ENCODE results near the gene NFIL3. TPM values are rescaled to one million over a fixed set of nuclear protein-coding genes. Genes with fewer than 3 reads are reported as not detected.

The NFIL3 gene
- total RNA-seq, 5 donors from 2014 or later (not counting 1 experiment from before 2014, with no cell fraction given) = 3.1 to 18.3 (median 3.9) TPM

DNA sequence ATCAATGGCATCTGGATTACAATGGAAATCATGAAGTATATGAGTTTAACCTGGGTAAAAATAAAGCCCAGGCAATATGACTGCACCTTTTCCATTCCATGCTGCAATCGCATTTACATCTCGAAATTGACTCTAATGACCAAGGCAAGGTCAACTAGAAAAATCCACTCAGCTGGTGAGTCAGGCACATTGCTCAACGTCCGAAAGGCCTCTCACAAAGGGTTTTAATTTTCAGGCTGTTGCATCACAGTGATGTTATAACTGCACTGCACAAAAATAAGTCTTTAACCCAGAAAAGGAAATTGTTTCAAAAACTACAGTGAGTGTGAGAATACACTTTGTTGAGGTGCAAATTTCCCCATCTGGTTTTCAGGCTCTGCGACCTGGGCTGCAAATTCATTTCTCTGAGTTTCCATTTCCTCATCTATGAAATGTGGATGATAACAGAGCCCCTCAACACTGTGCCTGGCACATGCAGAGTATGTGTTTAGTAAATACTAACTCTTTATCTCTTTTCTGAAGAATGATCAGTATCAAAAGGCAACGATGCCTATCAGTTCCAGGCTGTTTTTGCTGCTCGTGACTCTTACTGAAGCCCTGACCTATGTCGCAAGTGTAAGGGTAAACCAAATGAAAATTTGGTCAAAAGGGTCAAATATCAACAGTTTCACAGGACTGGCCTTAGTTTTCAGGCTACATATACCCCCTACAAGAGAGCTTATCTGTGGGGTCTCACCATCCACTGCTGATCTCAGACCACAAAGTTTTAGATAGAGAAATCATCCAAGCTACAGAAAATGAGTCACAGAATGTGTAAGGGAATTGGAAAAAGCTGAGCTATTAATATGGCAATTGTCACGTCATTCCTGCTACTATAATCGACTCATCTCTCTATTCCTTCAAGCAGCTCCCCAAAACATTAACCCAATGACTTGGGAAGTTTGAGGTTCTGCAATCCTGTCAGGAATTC is 4.1 kb downstream of the NFIL3 start:
- Histone ChIP-seq H3K4me3 (ENCODE audit: control insufficient read depth in 1 of 2, extremely low read depth in 1 of 2, low read length in 1 of 2) (no peak overlapping the region), H3K9me3 (no peaks in the 10 kb centered on the region), H3K4me1 (ENCODE audit: control insufficient read depth in 1 of 2, extremely low read depth in 1 of 2, insufficient read depth in 2 of 2, low read length in 2 of 2) (peaks cover 9 to 29% of the 10 kb centered on the region in 2 experiments), H3K27me3 (replicated peaks in 1 of 2; ENCODE audit: control insufficient read depth in 2 of 2, extremely low read depth in 1 of 2, insufficient read depth in 2 of 2, low read length in 1 of 2) (peaks cover 3 to 21% of the 10 kb centered on the region in 2 experiments), H3K36me3 (ENCODE audit: control insufficient read depth in 2 of 2, extremely low read depth in 1 of 2, insufficient read depth in 1 of 2, low read length in 1 of 2) (no peaks in the 10 kb centered on the region), H3K27ac (ENCODE audit: low read length) (no peak overlapping the region)
- POLR2A ChIA-PET = no interaction called here
- Mint-ChIP-seq H3K27ac (no peak overlapping the region), H3K9me3 (no peaks in the 10 kb centered on the region), H3K27me3 (peaks cover 23 to 52% of the 10 kb centered on the region in 2 donors), H3K4me3 (no peak overlapping the region), H3K4me1 (peaks cover 25 to 39% (median 29%) of the 10 kb centered on the region in 3 donors), H3K36me3 (no peaks in the 10 kb centered on the region)
- CTCF ChIA-PET = no interaction called here
- peak in 1 of 35 experiments; percentile 42 for DNase-seq
- no peak for ATAC-seq (replicated peaks in 1 of 4)
- WGBS (ENCODE audit: insufficient coverage) = 60% methylated on average over 1 of the region's 10 CpGs

DNA sequence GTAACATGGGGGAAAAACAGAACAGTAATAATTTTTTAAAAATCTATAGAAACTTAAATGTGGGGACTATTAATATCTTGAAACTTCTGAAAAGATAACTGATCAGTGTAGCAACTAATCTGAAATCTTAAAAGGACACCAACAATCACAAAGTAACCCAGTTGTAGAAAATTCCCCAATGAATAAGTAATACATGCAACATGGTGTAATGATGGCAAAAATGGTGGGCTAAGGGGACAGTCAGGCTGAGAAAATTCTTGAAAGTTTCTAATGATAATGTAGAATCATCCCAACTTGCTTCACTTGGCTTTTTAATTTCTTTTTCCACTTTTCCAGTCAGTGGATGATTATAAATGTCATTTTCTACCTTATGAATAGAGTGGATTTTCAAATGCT is 5.4 kb downstream of the NFIL3 start:
- Mint-ChIP-seq H3K4me1 (peaks cover 23 to 37% (median 26%) of the 10 kb centered on the region in 3 donors), H3K9me3 (no peaks in the 10 kb centered on the region), H3K27ac (no peak overlapping the region), H3K4me3 (no peak overlapping the region), H3K27me3 (peaks cover 23 to 52% of the 10 kb centered on the region in 2 donors), H3K36me3 (no peaks in the 10 kb centered on the region)
- ATAC-seq (replicated peaks in 1 of 4) (no peak), DNase-seq (no peak)
- H3K27ac ChIP-seq (ENCODE audit: low read length) = no peak overlapping the region
- peaks cover 9 to 24% of the 10 kb centered on the region in 2 experiments for H3K4me1 ChIP-seq (ENCODE audit: control insufficient read depth in 1 of 2, extremely low read depth in 1 of 2, insufficient read depth in 2 of 2, low read length in 2 of 2)
- CTCF ChIA-PET = no interaction called here
- POLR2A ChIA-PET = no interaction called here
- H3K27me3 ChIP-seq (replicated peaks in 1 of 2; ENCODE audit: control insufficient read depth in 2 of 2, extremely low read depth in 1 of 2, insufficient read depth in 2 of 2, low read length in 1 of 2) = peaks cover 3 to 19% of the 10 kb centered on the region in 2 experiments
- H3K36me3 ChIP-seq (ENCODE audit: control insufficient read depth in 2 of 2, extremely low read depth in 1 of 2, insufficient read depth in 1 of 2, low read length in 1 of 2) = no peaks in the 10 kb centered on the region
- H3K4me3 ChIP-seq (ENCODE audit: control insufficient read depth in 1 of 2, extremely low read depth in 1 of 2, low read length in 1 of 2) = no peak overlapping the region
- H3K9me3 ChIP-seq = no peaks in the 10 kb centered on the region

DNA sequence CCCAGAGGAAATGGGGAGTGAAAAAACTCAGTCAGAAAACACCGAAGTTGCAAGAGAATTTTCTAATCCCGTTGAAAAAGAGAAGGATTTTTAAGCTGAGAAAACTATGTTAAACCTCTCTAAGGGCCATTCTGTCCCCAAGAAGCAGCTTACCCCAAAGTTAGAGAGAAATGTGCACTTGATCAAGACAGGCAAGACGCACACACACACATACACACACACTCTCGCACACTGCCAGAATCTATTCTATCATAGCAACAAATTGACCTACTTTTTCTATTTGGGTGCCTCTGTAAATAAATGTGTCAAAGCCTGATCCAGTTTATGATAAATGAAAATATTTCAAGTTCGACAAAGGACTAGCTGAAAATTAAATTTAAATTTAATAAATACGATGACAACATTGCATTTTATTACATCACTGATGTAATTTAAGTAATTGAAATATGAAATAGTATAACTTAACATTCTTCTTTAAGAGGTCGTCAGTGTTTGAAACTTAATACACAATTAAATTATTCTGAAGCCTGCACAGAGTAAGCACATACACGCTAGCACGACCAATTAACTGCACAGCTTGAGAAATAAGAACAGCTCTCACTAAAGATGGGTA is 5.9 kb downstream of the NFIL3 start:
- CTCF ChIA-PET = no interaction called here
- Mint-ChIP-seq H3K9me3 (no peaks in the 10 kb centered on the region), H3K27me3 (peaks cover 23 to 47% of the 10 kb centered on the region in 2 donors), H3K27ac (no peak overlapping the region), H3K4me3 (no peak overlapping the region), H3K4me1 (peaks cover 18 to 32% (median 21%) of the 10 kb centered on the region in 3 donors), H3K36me3 (no peaks in the 10 kb centered on the region)
- H3K4me1 ChIP-seq (ENCODE audit: control insufficient read depth in 1 of 2, extremely low read depth in 1 of 2, insufficient read depth in 2 of 2, low read length in 2 of 2) = peaks cover 4 to 19% of the 10 kb centered on the region in 2 experiments
- POLR2A ChIA-PET = no interaction called here
- WGBS (ENCODE audit: insufficient coverage) = 60% methylated on average over 1 of the region's 9 CpGs
- H3K4me3 ChIP-seq (ENCODE audit: control insufficient read depth in 1 of 2, extremely low read depth in 1 of 2, low read length in 1 of 2) = no peak overlapping the region
- DNase-seq (no peak), ATAC-seq (replicated peaks in 1 of 4) (no peak)
- H3K27me3 ChIP-seq (replicated peaks in 1 of 2; ENCODE audit: control insufficient read depth in 2 of 2, extremely low read depth in 1 of 2, insufficient read depth in 2 of 2, low read length in 1 of 2) = peaks cover 3 to 19% of the 10 kb centered on the region in 2 experiments
- H3K9me3 ChIP-seq = no peaks in the 10 kb centered on the region
- no peak overlapping the region for H3K27ac ChIP-seq (ENCODE audit: low read length)
- H3K36me3 ChIP-seq (ENCODE audit: control insufficient read depth in 2 of 2, extremely low read depth in 1 of 2, insufficient read depth in 1 of 2, low read length in 1 of 2) = no peaks in the 10 kb centered on the region

DNA sequence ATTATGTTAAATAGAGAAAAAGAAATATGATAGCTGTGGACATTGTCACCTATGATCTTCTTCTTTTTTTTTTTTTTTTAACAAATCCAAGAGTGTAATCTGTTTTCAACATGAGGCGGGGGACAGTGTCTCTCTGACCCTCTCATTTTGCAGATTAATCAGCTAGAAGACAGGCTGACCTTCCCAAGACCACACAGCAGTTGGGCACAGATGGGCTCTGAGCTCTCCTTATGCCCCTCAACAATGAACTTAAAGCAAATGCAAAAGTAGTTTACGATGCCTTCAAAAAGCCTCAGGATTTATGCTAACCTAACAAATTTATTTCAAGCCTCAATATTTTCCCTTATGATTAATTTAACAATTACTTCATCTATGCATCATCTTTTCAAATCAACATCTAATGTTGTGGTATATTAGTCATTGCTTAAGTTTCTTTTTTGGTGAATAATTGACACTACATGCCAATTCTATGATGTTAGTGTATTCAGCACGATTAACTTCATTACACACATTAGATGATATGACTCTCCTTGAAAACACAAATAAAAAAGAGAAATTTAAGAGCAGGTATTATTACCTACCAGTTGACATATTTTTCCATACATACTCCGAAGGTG is 7.4 kb downstream of the NFIL3 start:
- WGBS (ENCODE audit: insufficient coverage) = 71% methylated on average over 1 of the region's 4 CpGs
- peaks cover 3 to 9% of the 10 kb centered on the region in 2 experiments for H3K27me3 ChIP-seq (replicated peaks in 1 of 2; ENCODE audit: control insufficient read depth in 2 of 2, extremely low read depth in 1 of 2, insufficient read depth in 2 of 2, low read length in 1 of 2)
- no peak overlapping the region for H3K27ac ChIP-seq (ENCODE audit: low read length)
- peaks cover 0 to 5% of the 10 kb centered on the region in 2 experiments for H3K4me1 ChIP-seq (ENCODE audit: control insufficient read depth in 1 of 2, extremely low read depth in 1 of 2, insufficient read depth in 2 of 2, low read length in 2 of 2)
- ATAC-seq (replicated peaks in 1 of 4) = no peak
- H3K9me3 Mint-ChIP-seq = no peaks in the 10 kb centered on the region
- no peak overlapping the region for H3K4me3 Mint-ChIP-seq
- no peak overlapping the region for H3K4me3 ChIP-seq (ENCODE audit: control insufficient read depth in 1 of 2, extremely low read depth in 1 of 2, low read length in 1 of 2)
- POLR2A ChIA-PET = no interaction called here
- no peaks in the 10 kb centered on the region for H3K36me3 Mint-ChIP-seq
- no peak overlapping the region for H3K27ac Mint-ChIP-seq
- CTCF ChIA-PET = no interaction called here
- no peak for DNase-seq
- H3K27me3 Mint-ChIP-seq = peaks cover 17 to 39% of the 10 kb centered on the region in 2 donors
- no peaks in the 10 kb centered on the region for H3K36me3 ChIP-seq (ENCODE audit: control insufficient read depth in 2 of 2, extremely low read depth in 1 of 2, insufficient read depth in 1 of 2, low read length in 1 of 2)
- peaks cover 8 to 24% (median 8%) of the 10 kb centered on the region in 3 donors for H3K4me1 Mint-ChIP-seq
- H3K9me3 ChIP-seq = no peaks in the 10 kb centered on the region

DNA sequence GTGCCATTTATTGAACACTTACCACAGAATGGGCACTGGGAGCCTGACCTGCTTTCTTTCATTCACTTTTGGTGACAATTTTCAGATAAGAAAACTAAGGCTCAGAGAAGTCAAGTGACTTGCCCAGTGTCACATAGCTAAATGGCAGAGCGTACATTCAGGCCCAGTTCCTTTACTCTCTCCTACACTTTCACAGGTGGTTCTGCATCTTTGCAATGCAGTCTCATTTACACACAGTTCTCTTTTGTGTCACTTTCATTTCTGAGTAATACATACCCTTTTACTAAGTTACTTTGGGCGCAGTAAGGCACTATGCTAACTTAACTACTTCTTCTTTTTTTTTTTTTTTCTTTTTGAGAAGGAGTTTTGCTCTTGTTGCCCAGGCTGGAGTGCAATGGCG is 8.3 kb downstream of the NFIL3 start:
- H3K4me3 Mint-ChIP-seq = no peak overlapping the region
- peaks cover 13 to 32% of the 10 kb centered on the region in 2 donors for H3K27me3 Mint-ChIP-seq
- ATAC-seq (replicated peaks in 1 of 4) (no peak), DNase-seq (no peak)
- H3K4me1 Mint-ChIP-seq = peaks cover 3 to 23% (median 6%) of the 10 kb centered on the region in 3 donors
- Histone ChIP-seq H3K36me3 (ENCODE audit: control insufficient read depth in 2 of 2, extremely low read depth in 1 of 2, insufficient read depth in 1 of 2, low read length in 1 of 2) (no peaks in the 10 kb centered on the region), H3K27ac (ENCODE audit: low read length) (no peak overlapping the region), H3K4me3 (ENCODE audit: control insufficient read depth in 1 of 2, extremely low read depth in 1 of 2, low read length in 1 of 2) (no peak overlapping the region), H3K9me3 (no peaks in the 10 kb centered on the region), H3K4me1 (ENCODE audit: control insufficient read depth in 1 of 2, extremely low read depth in 1 of 2, insufficient read depth in 2 of 2, low read length in 2 of 2) (no peaks in the 10 kb centered on the region), H3K27me3 (replicated peaks in 1 of 2; ENCODE audit: control insufficient read depth in 2 of 2, extremely low read depth in 1 of 2, insufficient read depth in 2 of 2, low read length in 1 of 2) (peaks cover 0 to 3% of the 10 kb centered on the region in 2 experiments)
- peaks cover 5% of the 10 kb centered on the region for H3K36me3 Mint-ChIP-seq
- CTCF ChIA-PET = no interaction called here
- H3K27ac Mint-ChIP-seq = no peak overlapping the region
- POLR2A ChIA-PET = interaction anchor here in 1 of 2 donors (0.6 kb wide), 1 partner anchor 9 kb away, joined by 3 read pairs; no protein-coding TSS in a partner anchor
- no peaks in the 10 kb centered on the region for H3K9me3 Mint-ChIP-seq
- 42% methylated on average over 1 of the region's 3 CpGs for WGBS (ENCODE audit: insufficient coverage)

DNA sequence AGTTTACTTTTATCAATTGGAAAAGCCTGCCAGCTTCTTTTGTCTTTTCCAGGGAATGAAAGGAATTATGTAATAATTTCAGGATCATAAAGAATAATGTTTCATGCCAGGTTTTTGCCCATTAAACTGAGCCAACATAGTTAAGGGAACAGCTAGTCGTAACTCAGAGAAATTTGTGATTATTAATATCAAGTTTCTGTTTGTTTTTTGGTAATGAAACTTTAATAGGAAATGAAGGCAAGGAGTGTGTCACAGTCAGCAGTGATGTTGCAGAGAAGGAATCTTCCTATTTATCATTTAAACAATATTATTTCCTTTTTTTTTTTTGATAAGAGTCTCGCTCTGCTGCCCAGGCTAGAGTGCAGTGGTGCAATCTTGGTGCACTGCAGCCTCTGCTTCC is 10.7 kb downstream of the NFIL3 start:
- DNase-seq (no peak), ATAC-seq (replicated peaks in 1 of 4) (no peak)
- Mint-ChIP-seq H3K27me3 (peaks cover 0 to 12% of the 10 kb centered on the region in 2 donors), H3K27ac (no peak overlapping the region), H3K9me3 (no peaks in the 10 kb centered on the region), H3K4me1 (peaks cover 0 to 15% (median 6%) of the 10 kb centered on the region in 3 donors), H3K36me3 (peaks cover 16% of the 10 kb centered on the region), H3K4me3 (no peak overlapping the region)
- H3K36me3 ChIP-seq (ENCODE audit: control insufficient read depth in 2 of 2, extremely low read depth in 1 of 2, insufficient read depth in 1 of 2, low read length in 1 of 2) = peaks cover 0 to 5% of the 10 kb centered on the region in 2 donors
- WGBS (ENCODE audit: insufficient coverage) = 100% methylated on average over 1 of the region's 2 CpGs
- H3K9me3 ChIP-seq = no peaks in the 10 kb centered on the region
- no peaks in the 10 kb centered on the region for H3K4me1 ChIP-seq (ENCODE audit: control insufficient read depth in 1 of 2, extremely low read depth in 1 of 2, insufficient read depth in 2 of 2, low read length in 2 of 2)
- H3K27me3 ChIP-seq (replicated peaks in 1 of 2; ENCODE audit: control insufficient read depth in 2 of 2, extremely low read depth in 1 of 2, insufficient read depth in 2 of 2, low read length in 1 of 2) = no peaks in the 10 kb centered on the region
- H3K27ac ChIP-seq (ENCODE audit: low read length) = no peak overlapping the region
- ChIA-PET CTCF (interaction anchor here in 1 of 2 donors (0.7 to 0.8 kb wide), 2 partner anchors 16 to 94 kb away, joined by 5 to 7 read pairs; no protein-coding TSS in a partner anchor), POLR2A (no interaction called here)
- H3K4me3 ChIP-seq (ENCODE audit: control insufficient read depth in 1 of 2, extremely low read depth in 1 of 2, low read length in 1 of 2) = no peak overlapping the region
